Measurements from ENCODE around the gene KNG1.
"Not testable (repeated sequence)": the region's sequence is repeated elsewhere in the genome, so short reads cannot be mapped to it uniquely, and the experiment has no call there.

The KNG1 gene

GRCh38 chr3:186708983-186709679 lies 8.0 kb upstream of the KNG1 start:
- no peak for DNase-seq (ENCODE audit: low read depth in 2 of 2)

- not testable (repeated sequence) for DNase-seq (ENCODE audit: low read depth in 2 of 2)
Measured at GRCh38 chr3:186710694-186711093, 6.5 kb upstream of the KNG1 start.

GRCh38 chr3:186713499-186713898 lies 3.7 kb upstream of the KNG1 start:
- DNase-seq (ENCODE audit: low read depth in 2 of 2), result no peak

GRCh38 chr3:186719945-186720739 lies 3.0 kb downstream of the KNG1 start:
- no peak for DNase-seq (ENCODE audit: low read depth in 2 of 2)

GRCh38 chr3:186722457-186722856 lies 5.3 kb downstream of the KNG1 start:
- no peak for DNase-seq (ENCODE audit: low read depth in 2 of 2)

- DNase-seq (ENCODE audit: low read depth in 2 of 2), result no peak
Measured at GRCh38 chr3:186724911-186725310, 7.8 kb downstream of the KNG1 start.

GRCh38 chr3:186732169-186732766 lies 15.1 kb downstream of the KNG1 start:
- no peak for DNase-seq (ENCODE audit: low read depth in 2 of 2)

- no peak for DNase-seq (ENCODE audit: low read depth in 2 of 2)
Measured at GRCh38 chr3:186742618-186743380, 25.6 kb downstream of the KNG1 start.

- DNase-seq (ENCODE audit: low read depth in 2 of 2), result no peak
Measured at GRCh38 chr3:186743666-186744065, 26.5 kb downstream of the KNG1 start.

GRCh38 chr3:186746008-186746407 lies 28.8 kb downstream of the KNG1 start:
- no peak for DNase-seq (ENCODE audit: low read depth in 2 of 2)

GRCh38 chr3:186750316-186750715 lies 33.2 kb downstream of the KNG1 start:
- no peak for DNase-seq (ENCODE audit: low read depth in 2 of 2)

- no peak for DNase-seq (ENCODE audit: low read depth in 2 of 2)
Measured at GRCh38 chr3:186751480-186751879, 34.3 kb downstream of the KNG1 start.

GRCh38 chr3:186754006-186754405 lies 36.8 kb downstream of the KNG1 start:
- no peak for DNase-seq (ENCODE audit: low read depth in 2 of 2)

GRCh38 chr3:186754871-186755270 lies 37.7 kb downstream of the KNG1 start:
- no peak for DNase-seq (ENCODE audit: low read depth in 2 of 2)

- DNase-seq (ENCODE audit: low read depth in 2 of 2), result no peak
Measured at GRCh38 chr3:186757214-186757613, 40.1 kb downstream of the KNG1 start.

- DNase-seq (ENCODE audit: low read depth in 2 of 2), result no peak
Measured at GRCh38 chr3:186757686-186758220, 40.6 kb downstream of the KNG1 start.

GRCh38 chr3:186759231-186759930 lies 42.2 kb downstream of the KNG1 start:
- DNase-seq (ENCODE audit: low read depth in 2 of 2), result no peak

- no peak for DNase-seq (ENCODE audit: low read depth in 2 of 2)
Measured at GRCh38 chr3:186760141-186760833, 43.1 kb downstream of the KNG1 start.

- no peak for DNase-seq (ENCODE audit: low read depth in 2 of 2)
Measured at GRCh38 chr3:186760897-186761447, 43.8 kb downstream of the KNG1 start.

- no peak for DNase-seq (ENCODE audit: low read depth in 2 of 2)
Measured at GRCh38 chr3:186772281-186772694, 55.1 kb downstream of the KNG1 start.

All from stimulated activated CD8-positive, alpha-beta memory T cell treated with anti-CD3 and anti-CD28 coated beads, Interleukin-15, amount 100 ng/mL, for 4 hours (primary cell).